Esophagus (tissue), 2 donors: ENCODE measurements around the gene PRTFDC1. TPM values are rescaled to one million over a fixed set of nuclear protein-coding genes. Genes with fewer than 3 reads are reported as not detected.

Source experiments
- H3K27ac ChIP-seq, 2 donors: one replicate each; pipeline ENCODE4 v1.5.1; 2013; ENCODE audit warnings: low read depth in 2 of 2, mild to moderate bottlenecking in 2 of 2, inconsistent platforms in 1 of 2, low read length in 1 of 2, moderate library complexity in 1 of 2
- H3K27me3 ChIP-seq, 2 donors: one replicate each; pipeline ENCODE4 v1.6.1; 2013; ENCODE audit warnings: low read length in 2 of 2, control low read depth in 1 of 2, mild to moderate bottlenecking in 1 of 2; ENCODE audit not compliant: insufficient read depth in 2 of 2, control insufficient read depth in 1 of 2
- H3K36me3 ChIP-seq, 2 donors: one replicate each; pipeline ENCODE4 v1.6.1; 2013; ENCODE audit warnings: low read length in 1 of 2; ENCODE audit not compliant: control insufficient read depth in 2 of 2, insufficient read depth in 2 of 2
- H3K4me1 ChIP-seq, 2 donors: one replicate each; pipeline ENCODE4 v1.6.1; 2013; ENCODE audit warnings: low read length in 1 of 2; ENCODE audit not compliant: control insufficient read depth in 2 of 2, insufficient read depth in 2 of 2
- H3K4me3 ChIP-seq, 2 donors: one replicate each; pipeline ENCODE4 v1.5.1; 2013; ENCODE audit warnings: low read length in 2 of 2, mild to moderate bottlenecking in 2 of 2, low read depth in 1 of 2, moderate library complexity in 1 of 2
- H3K9me3 ChIP-seq, 2 donors: one replicate each; pipeline ENCODE4 v1.6.1; 2013; ENCODE audit warnings: mild to moderate bottlenecking in 2 of 2, low read depth in 1 of 2, low read length in 1 of 2, moderate library complexity in 1 of 2; ENCODE audit not compliant: control insufficient read depth in 2 of 2, insufficient read depth in 1 of 2
- WGBS, 2 donors: extraction: QIAGEN DNeasy Blood & Tissue Kit; methylation state at CpG; one replicate each; pipeline ENCODE4 v1.1.7; 2013; 5-methylcytosine and 5-hydroxymethylcytosine counted together
- polyA plus RNA-seq, 2 donors: library from polyadenylated mRNA; stranded (reverse); fragments of 200-250 nt; gene quantifications; one replicate each; pipeline ENCODE4 v1.2.3, GENCODE V29; 2013
- donor health status: healthy with polysubstance abuse.
- donor health status: Bipolar disorder and iron deficiency.

Gene PRTFDC1
- polyA plus RNA-seq, 2 donors, result 0.98 to 1.0 TPM

GRCh38 chr10:24953675-24954074, 1.3 kb upstream of the PRTFDC1 start:
- 54 to 59% methylated on average over 11 of the region's 11 CpGs for WGBS, 2 donors
- Histone ChIP-seq H3K27ac (peak overlapping the region; percentile 11 to 45), H3K4me1 (no peaks in the 10 kb centered on the region), H3K36me3 (no peaks in the 10 kb centered on the region), H3K9me3 (no peaks in the 10 kb centered on the region), H3K4me3 (no peak overlapping the region), H3K27me3 (no peaks in the 10 kb centered on the region)

GRCh38 chr10:24952707-24953645, 570 bp upstream of the PRTFDC1 start:
- no peaks in the 10 kb centered on the region for H3K9me3 ChIP-seq
- H3K36me3 ChIP-seq, result no peaks in the 10 kb centered on the region
- 4 to 5% methylated on average over 42 to 53 of the region's 53 CpGs for WGBS, 2 donors
- H3K27ac ChIP-seq, result peak overlapping the region; percentile 40 to 80
- H3K4me1 ChIP-seq, result no peaks in the 10 kb centered on the region
- H3K27me3 ChIP-seq, result no peaks in the 10 kb centered on the region
- H3K4me3 ChIP-seq, result peak overlapping the region; percentile 52 to 59

GRCh38 chr10:24951201-24952142, 934 bp downstream of the PRTFDC1 start:
- 51 to 54% methylated on average over 10 of the region's 10 CpGs for WGBS, 2 donors
- Histone ChIP-seq H3K4me3 (peak overlapping the region in 1 of 2 donors; percentile 59), H3K36me3 (no peaks in the 10 kb centered on the region), H3K4me1 (no peaks in the 10 kb centered on the region), H3K27me3 (no peaks in the 10 kb centered on the region), H3K27ac (peak overlapping the region; percentile 40 to 80), H3K9me3 (no peaks in the 10 kb centered on the region)

GRCh38 chr10:24950439-24950838, 2.0 kb downstream of the PRTFDC1 start:
- H3K9me3 ChIP-seq, result no peaks in the 10 kb centered on the region
- no peaks in the 10 kb centered on the region for H3K36me3 ChIP-seq
- no peaks in the 10 kb centered on the region for H3K27me3 ChIP-seq

GRCh38 chr10:24949616-24950015, 2.8 kb downstream of the PRTFDC1 start:
- Histone ChIP-seq H3K27me3 (no peaks in the 10 kb centered on the region), H3K9me3 (no peaks in the 10 kb centered on the region), H3K27ac (no peak overlapping the region), H3K4me1 (no peaks in the 10 kb centered on the region), H3K4me3 (no peak overlapping the region), H3K36me3 (no peaks in the 10 kb centered on the region)
- 90 to 92% methylated on average over 3 of the region's 3 CpGs for WGBS, 2 donors

More at GRCh38 chr10:24950439-24950838, 2.0 kb downstream of the PRTFDC1 start:
- H3K27ac ChIP-seq, result no peak overlapping the region
- H3K4me1 ChIP-seq, result no peaks in the 10 kb centered on the region
- WGBS, 2 donors, result 80 to 81% methylated on average over 5 of the region's 5 CpGs
- no peak overlapping the region for H3K4me3 ChIP-seq

- Histone ChIP-seq H3K9me3 (no peaks in the 10 kb centered on the region), H3K36me3 (no peaks in the 10 kb centered on the region), H3K27ac (peak overlapping the region in 1 of 2 donors; percentile 19), H3K4me3 (no peak overlapping the region), H3K4me1 (peaks cover 0 to 5% of the 10 kb centered on the region in 2 donors), H3K27me3 (no peaks in the 10 kb centered on the region)
- WGBS, 2 donors, result 75 to 78% methylated on average over 4 of the region's 4 CpGs
Observed at GRCh38 chr10:24947304-24948097, 4.9 kb downstream of the PRTFDC1 start.

- WGBS, 2 donors, result 69 to 72% methylated on average over 11 of the region's 11 CpGs
- Histone ChIP-seq H3K27ac (no peak overlapping the region), H3K9me3 (no peaks in the 10 kb centered on the region), H3K4me1 (peaks cover 0 to 5% of the 10 kb centered on the region in 2 donors), H3K27me3 (no peaks in the 10 kb centered on the region), H3K4me3 (no peak overlapping the region), H3K36me3 (no peaks in the 10 kb centered on the region)
Observed at GRCh38 chr10:24944512-24945255, 7.7 kb downstream of the PRTFDC1 start.

GRCh38 chr10:24938525-24938924, 13.9 kb downstream of the PRTFDC1 start:
- no peaks in the 10 kb centered on the region for H3K9me3 ChIP-seq
- no peaks in the 10 kb centered on the region for H3K27me3 ChIP-seq
- 95 to 96% methylated on average over 2 of the region's 2 CpGs for WGBS, 2 donors
- no peaks in the 10 kb centered on the region for H3K36me3 ChIP-seq
- H3K4me1 ChIP-seq, result no peaks in the 10 kb centered on the region
- no peak overlapping the region for H3K4me3 ChIP-seq
- no peak overlapping the region for H3K27ac ChIP-seq
